GM03348 (cell line): ENCODE results near the gene SLC1A2.

Experiments used
- DNase-seq: peaks from one replicate; pipeline ENCODE4 v3.0.0; 2012; ENCODE audit warnings: low spot score

SLC1A2 gene

GRCh38 chr11:35419184-35419829, at the start of gene SLC1A2:
SLC1A2 (minus strand) TSS chr11:35419558; CDS start chr11:35418966, 592 bp downstream.
- DNase-seq = peak; percentile 63

DNA sequence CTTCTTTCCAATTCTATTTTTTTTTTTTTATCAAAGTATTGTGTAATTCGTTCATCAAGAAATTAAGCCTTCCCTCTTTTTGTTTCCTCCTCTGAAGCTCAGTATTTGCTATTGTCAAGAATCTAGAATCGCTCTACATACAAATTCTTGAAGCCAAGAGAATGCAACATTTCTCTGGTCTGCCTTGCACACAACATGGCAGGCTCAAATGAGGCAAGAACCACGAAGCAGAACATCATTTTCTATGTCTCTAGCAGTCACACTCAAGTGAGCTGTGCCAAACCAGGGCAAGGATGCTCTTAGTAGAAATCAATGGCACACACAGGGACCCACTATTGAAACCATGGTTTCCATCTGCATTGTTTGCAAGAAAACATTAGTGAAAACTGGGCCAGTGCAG, 46.7 kb upstream of the SLC1A2 start:
- DNase-seq = no peak

GRCh38 chr11:35464308-35464707, 45.0 kb upstream of the SLC1A2 start:
- no peak for DNase-seq

- DNase-seq = no peak
Measured at GRCh38 chr11:35463331-35463751, 44.0 kb upstream of the SLC1A2 start.

DNA sequence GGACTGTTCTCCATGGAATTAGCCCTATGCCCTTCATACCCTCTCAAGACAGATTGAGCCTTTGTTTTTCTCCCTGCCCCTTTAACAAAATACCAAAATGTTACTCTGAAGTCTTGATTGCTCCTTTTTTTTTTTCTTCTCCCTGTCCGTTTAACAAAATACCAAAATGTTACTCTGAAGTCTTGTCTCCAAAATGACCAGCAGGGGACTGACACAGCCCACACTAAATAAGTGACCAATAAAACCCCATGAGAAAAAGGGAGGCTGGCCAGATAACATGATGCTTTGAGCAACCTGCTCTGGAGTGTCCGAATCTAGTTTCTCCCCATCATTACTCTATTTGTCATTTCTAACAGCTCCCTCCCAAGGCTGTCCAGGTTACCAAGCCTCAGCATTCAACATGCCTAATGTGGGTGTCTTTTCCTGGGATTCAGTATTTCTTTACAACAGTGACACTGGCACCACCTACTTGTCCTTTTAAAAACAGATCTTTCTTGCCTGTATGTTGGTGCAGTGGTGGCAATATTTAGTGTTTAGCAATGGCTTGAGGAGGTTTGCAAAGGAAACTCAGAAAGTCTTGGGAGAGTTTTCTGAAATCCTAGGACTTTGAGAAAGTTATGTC, 42.7 kb upstream of the SLC1A2 start:
- no peak for DNase-seq

- DNase-seq = no peak
Measured at GRCh38 chr11:35459489-35459888, 40.1 kb upstream of the SLC1A2 start.

- peak; percentile 35 for DNase-seq
Measured at GRCh38 chr11:35458846-35459245, 39.5 kb upstream of the SLC1A2 start.

- DNase-seq = no peak
Measured at GRCh38 chr11:35454362-35454761, 35.0 kb upstream of the SLC1A2 start.

DNA sequence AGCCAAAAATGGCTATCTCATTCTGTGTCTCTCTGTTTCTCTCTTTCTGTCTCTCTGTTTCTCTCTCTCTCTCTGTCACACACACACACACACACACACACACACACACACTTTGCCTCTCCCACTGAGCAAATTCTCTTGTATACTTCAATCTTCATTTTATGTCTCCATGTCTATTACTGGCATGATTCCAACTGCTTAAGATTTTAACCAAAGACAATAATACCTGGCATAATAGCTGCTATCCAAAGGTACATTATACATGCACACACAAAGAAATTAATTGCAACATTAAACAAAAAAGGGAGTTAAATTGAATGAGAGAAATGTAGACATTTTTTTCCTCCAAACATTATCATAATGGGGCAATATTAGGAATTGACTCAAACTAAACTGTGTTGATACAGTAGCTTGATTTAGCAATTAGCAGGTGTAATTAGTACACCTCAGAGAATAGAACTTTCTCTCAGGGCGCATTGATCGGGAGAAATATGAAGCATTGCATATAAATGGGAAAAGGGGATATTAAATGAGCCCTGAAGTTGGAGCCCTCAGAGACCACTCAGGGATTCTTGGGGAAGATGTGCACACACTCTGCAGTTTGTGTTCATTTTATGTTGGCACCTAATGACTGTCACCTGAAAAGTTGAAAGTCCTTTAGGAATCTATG, 17.4 kb upstream of the SLC1A2 start:
- DNase-seq = no peak

GRCh38 chr11:35433588-35433987, 14.2 kb upstream of the SLC1A2 start:
- no peak for DNase-seq

GRCh38 chr11:35432464-35432863, 13.1 kb upstream of the SLC1A2 start:
- DNase-seq = no peak

- peak; percentile 69 for DNase-seq
Measured at GRCh38 chr11:35427071-35427470, 7.7 kb upstream of the SLC1A2 start.

- DNase-seq = no peak
Measured at GRCh38 chr11:35426351-35426750, 7.0 kb upstream of the SLC1A2 start.

DNA sequence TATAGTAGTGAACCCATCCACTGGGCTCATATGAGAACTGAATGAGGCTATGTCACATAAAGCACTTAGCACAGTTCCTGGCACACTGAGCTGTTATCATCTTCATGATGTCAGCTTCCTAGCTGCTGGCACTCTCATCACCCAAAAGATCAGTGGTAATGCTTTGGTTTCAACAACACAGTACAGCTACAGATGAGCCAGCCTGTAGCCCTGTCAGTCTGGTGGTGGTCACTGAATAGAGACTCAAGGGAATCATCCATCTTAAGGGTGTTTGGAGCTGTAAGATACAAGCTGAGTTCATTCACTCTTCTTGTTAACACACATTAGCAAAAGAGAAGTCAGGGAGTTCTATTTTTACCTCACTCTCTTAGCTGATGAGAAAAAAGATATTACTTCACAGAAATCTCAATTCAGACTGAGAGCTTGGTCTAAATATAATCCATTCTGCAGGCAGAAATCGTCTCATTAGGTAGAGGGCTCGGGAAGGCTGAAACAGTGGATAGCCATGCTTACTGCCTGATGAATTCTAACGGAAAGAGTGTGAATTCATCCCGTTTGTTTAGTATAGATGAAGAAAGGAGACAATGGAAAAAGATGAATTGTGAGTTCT, 6.3 kb upstream of the SLC1A2 start:
- DNase-seq = no peak

GRCh38 chr11:35424157-35424940, 5.0 kb upstream of the SLC1A2 start:
- peak; percentile 76 for DNase-seq

DNA sequence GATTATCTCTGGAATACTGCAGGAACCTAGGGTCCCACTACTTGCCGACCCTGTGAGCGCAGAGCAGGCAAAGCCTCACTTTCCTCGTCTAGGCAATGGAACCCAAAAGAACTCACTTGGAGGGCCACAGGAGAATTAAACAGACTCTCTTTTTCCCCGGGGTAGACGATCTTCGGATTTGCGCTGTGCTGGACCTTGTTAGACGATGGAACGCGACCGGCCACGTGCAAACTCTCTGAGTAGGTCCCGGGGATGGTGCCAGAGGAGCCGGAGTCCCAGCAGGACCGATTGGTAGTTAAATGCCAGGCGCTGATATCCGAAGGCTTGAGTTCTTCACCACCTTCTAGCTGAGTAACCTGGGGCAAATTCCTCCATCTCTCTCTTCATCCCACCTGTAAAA, 1.0 kb upstream of the SLC1A2 start:
- no peak for DNase-seq

- peak; percentile 36 for DNase-seq
Measured at GRCh38 chr11:35419830-35420333, 524 bp upstream of the SLC1A2 start.

GRCh38 chr11:35418282-35419183, 825 bp downstream of the SLC1A2 start:
- DNase-seq = peak; percentile 71

GRCh38 chr11:35415487-35415886, 3.9 kb downstream of the SLC1A2 start:
- no peak for DNase-seq

DNA sequence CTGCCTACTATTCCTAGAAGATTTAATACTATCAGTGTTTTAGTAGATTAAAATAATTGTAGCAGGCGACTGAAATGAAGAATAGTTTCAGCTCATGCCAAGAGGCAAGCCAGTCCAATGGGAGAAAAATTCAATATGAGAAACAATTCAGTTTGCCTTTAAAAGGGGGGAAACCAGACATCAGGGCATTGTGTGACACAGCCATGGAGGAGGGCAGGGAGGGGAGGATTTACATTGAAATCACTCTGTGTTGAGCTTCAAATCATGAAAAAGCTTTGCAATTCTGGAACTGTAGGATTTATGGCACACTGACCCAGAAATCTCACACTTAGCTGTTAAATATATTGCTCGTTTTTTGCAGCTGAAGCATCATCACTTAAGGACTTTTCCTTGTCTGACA, 4.6 kb downstream of the SLC1A2 start:
- no peak for DNase-seq

DNA sequence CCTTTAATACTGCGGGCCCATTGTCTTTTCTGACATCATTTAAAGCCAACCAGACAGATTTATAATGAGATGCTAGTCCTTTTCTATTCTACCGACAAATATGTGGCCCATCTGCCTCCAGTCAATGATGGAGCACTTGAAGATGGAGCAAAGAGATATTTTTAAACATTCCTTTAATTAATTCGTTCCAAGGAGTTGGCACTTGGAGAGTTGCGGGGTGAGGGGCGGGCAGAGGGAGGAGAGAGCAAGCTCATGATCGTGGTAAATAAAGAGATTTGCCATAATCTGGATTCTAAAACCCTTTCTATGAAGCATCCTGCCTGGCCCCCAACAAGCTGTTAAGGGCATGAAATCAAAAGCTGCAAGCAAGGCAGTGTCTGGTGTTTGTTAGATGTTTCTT, 5.0 kb downstream of the SLC1A2 start:
- no peak for DNase-seq
